ENCODE results near the gene AUTS2.

DNA sequence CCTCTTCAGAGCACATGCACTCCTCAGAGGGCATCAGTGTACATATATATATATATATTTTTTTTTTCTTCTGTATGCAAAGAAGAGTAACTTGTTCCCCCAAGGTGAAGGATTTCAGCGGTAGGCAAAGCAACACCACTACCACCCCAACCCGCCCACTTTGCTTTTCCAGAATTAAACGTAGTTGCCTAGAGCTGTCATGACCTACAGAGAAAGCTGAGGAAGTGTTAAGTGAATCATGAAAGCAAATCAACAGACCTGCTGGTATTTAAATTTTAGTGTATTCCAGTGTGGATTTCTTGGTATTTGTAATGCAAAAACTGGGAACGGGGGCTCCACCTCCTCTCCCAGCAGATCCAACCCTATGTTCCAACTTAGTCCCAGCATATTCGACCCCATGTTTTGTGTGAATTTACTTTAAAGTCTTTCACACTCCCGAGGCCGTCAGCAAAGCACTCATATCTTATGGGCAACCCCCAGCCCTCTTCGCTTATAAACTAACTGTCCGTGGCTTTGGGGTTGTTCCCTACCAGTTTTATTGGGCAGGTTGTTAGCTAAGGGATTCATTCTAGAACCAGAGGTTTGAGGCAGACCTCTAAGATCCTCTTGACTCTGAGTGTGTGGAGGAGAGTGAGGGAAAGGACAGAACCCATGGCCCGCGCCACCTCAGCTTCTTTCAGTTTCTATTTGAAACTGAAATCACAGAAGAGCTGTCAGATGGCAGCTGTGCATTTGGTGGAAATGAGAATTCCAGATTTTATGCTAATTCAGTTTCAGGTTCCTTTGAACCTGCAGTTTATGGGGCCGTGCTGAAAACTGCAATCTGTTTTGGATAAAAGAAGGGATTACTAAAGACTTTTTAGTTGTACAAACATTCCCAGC lies 1083.4 kb downstream of the AUTS2 start:
- no peak for TF ChIP-seq CTCF (conservative IDR thresholded peaks at IDR 0.05; ENCODE audit: low read depth, low read length)
- no peak for TF ChIP-seq EZH2 (IDR thresholded peaks at IDR 0.05; ENCODE audit: borderline replicate concordance, low read depth, low read length, poor library complexity, severe bottlenecking)

Data from A673 (cell line).